BE2C (cell line): Measurements from ENCODE around the gene C1orf167.

Source experiments
- DNase-seq: peaks from one replicate; pipeline ENCODE4 v3.0.0-alpha.2; 2020
- H3K27me3 ChIP-seq: fragments of 250-450 bp; sonication (Bioruptor Pico); 2 replicates; pipeline ENCODE4 v1.5.1; 2020; ENCODE audit warnings: mild to moderate bottlenecking
- H3K36me3 ChIP-seq: fragments of 250-450 bp; sonication (Bioruptor Pico); 2 replicates; pipeline ENCODE4 v1.5.1; 2020; ENCODE audit warnings: mild to moderate bottlenecking
- H3K4me1 ChIP-seq: fragments of 250-450 bp; sonication (Bioruptor Pico); 2 replicates; pipeline ENCODE4 v1.5.1; 2020
- H3K4me3 ChIP-seq: 2 replicates; pipeline ENCODE4 v1.5.1; 2011; ENCODE audit warnings: low read depth, low read length
- H3K9me3 ChIP-seq: fragments of 250-450 bp; sonication (Bioruptor Pico); 2 replicates; pipeline ENCODE4 v1.5.1; 2020
- CTCF ChIP-seq: IDR thresholded peaks from 2 replicates; pipeline ENCODE4 v1.5.1; 2012; ENCODE audit warnings: mild to moderate bottlenecking, low read depth, low read length

The C1orf167 gene

GRCh38 chr1:11733306-11733705 lies 28.7 kb upstream of the C1orf167 start:
- H3K9me3 ChIP-seq, result no peaks in the 10 kb centered on the region
- no peaks in the 10 kb centered on the region for H3K27me3 ChIP-seq
- no peak for TF ChIP-seq CTCF
- H3K4me3 ChIP-seq, result no peak overlapping the region
- no peak for DNase-seq
- no peaks in the 10 kb centered on the region for H3K4me1 ChIP-seq
- H3K36me3 ChIP-seq, result no peaks in the 10 kb centered on the region

GRCh38 chr1:11735531-11735853 lies 26.5 kb upstream of the C1orf167 start:
- H3K27me3 ChIP-seq, result no peaks in the 10 kb centered on the region
- peak overlapping the region; percentile 37 for H3K4me3 ChIP-seq
- DNase-seq, result no peak
- no peaks in the 10 kb centered on the region for H3K36me3 ChIP-seq
- no peak for TF ChIP-seq CTCF
- no peaks in the 10 kb centered on the region for H3K9me3 ChIP-seq
- no peaks in the 10 kb centered on the region for H3K4me1 ChIP-seq

- H3K36me3 ChIP-seq, result no peaks in the 10 kb centered on the region
- no peaks in the 10 kb centered on the region for H3K9me3 ChIP-seq
- peak; percentile 91 for DNase-seq
- no peak for TF ChIP-seq CTCF
- H3K27me3 ChIP-seq, result no peaks in the 10 kb centered on the region
- H3K4me1 ChIP-seq, result no peaks in the 10 kb centered on the region
- H3K4me3 ChIP-seq, result peak within 1 kb of the TSS; percentile 85
Measured at GRCh38 chr1:11735854-11736745, 25.9 kb upstream of the C1orf167 start, which contains the start of gene AGTRAP. Gene AGTRAP, plus strand, starts transcription at chr1:11736136. Its CDS starts 73 bp downstream, at chr1:11736209.

GRCh38 chr1:11736746-11737639 lies 25.0 kb upstream of the C1orf167 start:
- no peaks in the 10 kb centered on the region for H3K36me3 ChIP-seq
- DNase-seq, result no peak
- peak overlapping the region; percentile 85 for H3K4me3 ChIP-seq
- H3K9me3 ChIP-seq, result no peaks in the 10 kb centered on the region
- no peak for TF ChIP-seq CTCF
- H3K4me1 ChIP-seq, result no peaks in the 10 kb centered on the region
- no peaks in the 10 kb centered on the region for H3K27me3 ChIP-seq

- H3K4me3 ChIP-seq, result no peak overlapping the region
- H3K27me3 ChIP-seq, result no peaks in the 10 kb centered on the region
- no peak for DNase-seq
- no peak for TF ChIP-seq CTCF
- no peaks in the 10 kb centered on the region for H3K36me3 ChIP-seq
- H3K9me3 ChIP-seq, result no peaks in the 10 kb centered on the region
- H3K4me1 ChIP-seq, result no peaks in the 10 kb centered on the region
Measured at GRCh38 chr1:11738096-11738495, 23.9 kb upstream of the C1orf167 start.
